Measurements from ENCODE around the gene RILP.

RILP gene

GRCh38 chr17:1627982-1628855 lies 21.4 kb downstream of the RILP start, which contains the start of gene SLC43A2:
SLC43A2 (minus strand) TSS chr17:1628834; CDS start chr17:1627874, 960 bp downstream.
- peak; percentile 52 for DNase-seq

GRCh38 chr17:1627182-1627981 lies 22.3 kb downstream of the RILP start:
- no peak for DNase-seq

GRCh38 chr17:1626333-1626732 lies 23.3 kb downstream of the RILP start:
- DNase-seq, result no peak

GRCh38 chr17:1625581-1625980 lies 24.1 kb downstream of the RILP start:
- DNase-seq, result no peak

- DNase-seq, result no peak
Observed at GRCh38 chr17:1625053-1625452, 24.6 kb downstream of the RILP start.

GRCh38 chr17:1624650-1625049 lies 25.0 kb downstream of the RILP start:
- no peak for DNase-seq

GRCh38 chr17:1623057-1623630 lies 26.5 kb downstream of the RILP start:
- DNase-seq, result no peak

- no peak for DNase-seq
Observed at GRCh38 chr17:1621273-1621954, 28.3 kb downstream of the RILP start.

GRCh38 chr17:1620486-1620885 lies 29.2 kb downstream of the RILP start:
- DNase-seq, result no peak

- no peak for DNase-seq
Observed at GRCh38 chr17:1617620-1618174, 32.0 kb downstream of the RILP start.

- no peak for DNase-seq
Observed at GRCh38 chr17:1616101-1616500, 33.6 kb downstream of the RILP start.

GRCh38 chr17:1612400-1612799 lies 37.3 kb downstream of the RILP start:
- no peak for DNase-seq

GRCh38 chr17:1611715-1612114 lies 38.0 kb downstream of the RILP start:
- no peak for DNase-seq

- no peak for DNase-seq
Observed at GRCh38 chr17:1608676-1609075, 41.0 kb downstream of the RILP start.

- no peak for DNase-seq
Observed at GRCh38 chr17:1607971-1608320, 41.7 kb downstream of the RILP start.

GRCh38 chr17:1606352-1606985 lies 43.2 kb downstream of the RILP start:
- no peak for DNase-seq

- no peak for DNase-seq
Observed at GRCh38 chr17:1605681-1606351, 43.9 kb downstream of the RILP start.

GRCh38 chr17:1604831-1605528 lies 44.7 kb downstream of the RILP start:
- no peak for DNase-seq

GRCh38 chr17:1601571-1601970 lies 48.1 kb downstream of the RILP start:
- no peak for DNase-seq

- DNase-seq, result no peak
Observed at GRCh38 chr17:1598399-1599095, 51.1 kb downstream of the RILP start.

Measured in NCI-H1048 (cell line).